AG09309 (cell line): ENCODE measurements around the gene COMMD10.

Experiments used
- DNase-seq: peaks from one replicate; pipeline ENCODE4 v3.0.0-alpha.2; 2010; ENCODE audit warnings: low read depth
- H3K4me3 ChIP-seq: 2 replicates; pipeline ENCODE4 v1.5.1; 2011; ENCODE audit warnings: mild to moderate bottlenecking, low read depth, low read length, moderate library complexity; ENCODE audit not compliant: control insufficient read depth
- CTCF ChIP-seq: IDR thresholded peaks from 2 replicates; pipeline ENCODE4 v1.5.1; 2011; ENCODE audit warnings: mild to moderate bottlenecking, low read depth, low read length, inconsistent platforms; ENCODE audit not compliant: insufficient read depth, control insufficient read depth; ENCODE audit errors: missing control alignments

COMMD10 gene

GRCh38 chr5:116340799-116341198, 256.0 kb downstream of the COMMD10 start:
- no peak for DNase-seq
- no peak for TF ChIP-seq CTCF

More at GRCh38 chr5:116340799-116341198, 256.0 kb downstream of the COMMD10 start:
- H3K4me3 ChIP-seq = no peak overlapping the region
